ENCODE measurements around the gene VWA8.
"Not testable (repeated sequence)": the region's sequence is repeated elsewhere in the genome, so short reads cannot be mapped to it uniquely, and the experiment has no call there.

VWA8 gene

DNA sequence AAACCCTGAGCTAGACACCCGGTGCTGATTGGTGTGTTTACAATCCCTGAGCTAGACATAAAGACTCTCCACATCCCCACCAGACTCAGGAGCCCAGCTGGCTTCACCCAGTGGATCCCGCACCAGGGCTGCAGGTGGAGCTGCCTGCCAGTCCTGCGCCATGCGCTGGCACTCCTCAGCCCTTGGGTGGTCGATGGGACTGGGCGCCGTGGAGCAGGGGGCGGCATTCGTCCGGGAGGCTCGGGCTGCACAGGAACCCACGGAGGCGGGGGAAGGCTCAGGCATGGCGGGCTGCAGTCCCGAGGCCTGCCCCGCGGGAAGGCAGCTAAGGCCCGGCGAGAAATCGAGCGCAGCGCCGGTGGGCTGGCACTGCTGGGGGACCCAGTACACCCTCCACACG is 62.5 kb downstream of the VWA8 start:
- H3K4me3 ChIP-seq (ENCODE audit: low read depth, low read length); H3K36me3 ChIP-seq (ENCODE audit: control insufficient read depth in 2 of 2, insufficient read depth in 1 of 2, low read length in 2 of 2); H3K4me1 ChIP-seq (ENCODE audit: control insufficient read depth, insufficient read depth, low read length); CTCF ChIA-PET; H3K9me3 ChIP-seq (ENCODE audit: control insufficient read depth, insufficient read depth, low read depth, low read length); POLR2A ChIA-PET; H3K27ac ChIP-seq (ENCODE audit: extremely low read depth, low read depth, low read length): not testable (repeated sequence)

- Histone ChIP-seq H3K4me1 (ENCODE audit: control insufficient read depth, insufficient read depth, low read length) (no peaks in the 10 kb centered on the region), H3K9me3 (ENCODE audit: control insufficient read depth, insufficient read depth, low read depth, low read length) (no peaks in the 10 kb centered on the region), H3K36me3 (ENCODE audit: control insufficient read depth in 2 of 2, insufficient read depth in 1 of 2, low read length in 2 of 2) (no peaks in the 10 kb centered on the region), H3K27ac (ENCODE audit: extremely low read depth, low read depth, low read length) (no peak overlapping the region), H3K4me3 (ENCODE audit: low read depth, low read length) (no peak overlapping the region)
- TF ChIP-seq ZNF555 (tag by site-specific recombination; conservative IDR thresholded peaks at IDR 0.05) (no peak), PRDM2 (tag by site-specific recombination; IDR thresholded peaks at IDR 0.05; ENCODE audit: borderline replicate concordance) (no peak), ZFP41 (tag by site-specific recombination; IDR thresholded peaks at IDR 0.05; ENCODE audit: borderline replicate concordance) (no peak), ZNF248 (tag by site-specific recombination; IDR thresholded peaks at IDR 0.05) (no peak), PRDM1 (tag by site-specific recombination; IDR thresholded peaks at IDR 0.05) (no peak), ZNF223 (tag by site-specific recombination; IDR thresholded peaks at IDR 0.05) (no peak), SALL2 (tag by site-specific recombination; IDR thresholded peaks at IDR 0.05; ENCODE audit: borderline replicate concordance) (no peak), ZNF10 (tag by site-specific recombination; IDR thresholded peaks at IDR 0.05) (no peak), ZSCAN23 (tag by site-specific recombination; IDR thresholded peaks at IDR 0.05) (no peak), KLF9 (tag by site-specific recombination; IDR thresholded peaks at IDR 0.05; ENCODE audit: low read depth) (no peak), ZNF121 (tag by site-specific recombination; IDR thresholded peaks at IDR 0.05) (no peak)
- TF ChIP-seq, protein P1, sequence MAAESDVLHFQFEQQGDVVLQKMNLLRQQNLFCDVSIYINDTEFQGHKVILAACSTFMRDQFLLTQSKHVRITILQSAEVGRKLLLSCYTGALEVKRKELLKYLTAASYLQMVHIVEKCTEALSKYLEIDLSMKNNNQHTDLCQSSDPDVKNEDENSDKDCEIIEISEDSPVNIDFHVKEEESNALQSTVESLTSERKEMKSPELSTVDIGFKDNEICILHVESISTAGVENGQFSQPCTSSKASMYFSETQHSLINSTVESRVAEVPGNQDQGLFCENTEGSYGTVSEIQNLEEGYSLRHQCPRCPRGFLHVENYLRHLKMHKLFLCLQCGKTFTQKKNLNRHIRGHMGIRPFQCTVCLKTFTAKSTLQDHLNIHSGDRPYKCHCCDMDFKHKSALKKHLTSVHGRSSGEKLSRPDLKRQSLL (tag by site-specific recombination; IDR thresholded peaks at IDR 0.05): no peak
- TF ChIP-seq, protein P2, sequence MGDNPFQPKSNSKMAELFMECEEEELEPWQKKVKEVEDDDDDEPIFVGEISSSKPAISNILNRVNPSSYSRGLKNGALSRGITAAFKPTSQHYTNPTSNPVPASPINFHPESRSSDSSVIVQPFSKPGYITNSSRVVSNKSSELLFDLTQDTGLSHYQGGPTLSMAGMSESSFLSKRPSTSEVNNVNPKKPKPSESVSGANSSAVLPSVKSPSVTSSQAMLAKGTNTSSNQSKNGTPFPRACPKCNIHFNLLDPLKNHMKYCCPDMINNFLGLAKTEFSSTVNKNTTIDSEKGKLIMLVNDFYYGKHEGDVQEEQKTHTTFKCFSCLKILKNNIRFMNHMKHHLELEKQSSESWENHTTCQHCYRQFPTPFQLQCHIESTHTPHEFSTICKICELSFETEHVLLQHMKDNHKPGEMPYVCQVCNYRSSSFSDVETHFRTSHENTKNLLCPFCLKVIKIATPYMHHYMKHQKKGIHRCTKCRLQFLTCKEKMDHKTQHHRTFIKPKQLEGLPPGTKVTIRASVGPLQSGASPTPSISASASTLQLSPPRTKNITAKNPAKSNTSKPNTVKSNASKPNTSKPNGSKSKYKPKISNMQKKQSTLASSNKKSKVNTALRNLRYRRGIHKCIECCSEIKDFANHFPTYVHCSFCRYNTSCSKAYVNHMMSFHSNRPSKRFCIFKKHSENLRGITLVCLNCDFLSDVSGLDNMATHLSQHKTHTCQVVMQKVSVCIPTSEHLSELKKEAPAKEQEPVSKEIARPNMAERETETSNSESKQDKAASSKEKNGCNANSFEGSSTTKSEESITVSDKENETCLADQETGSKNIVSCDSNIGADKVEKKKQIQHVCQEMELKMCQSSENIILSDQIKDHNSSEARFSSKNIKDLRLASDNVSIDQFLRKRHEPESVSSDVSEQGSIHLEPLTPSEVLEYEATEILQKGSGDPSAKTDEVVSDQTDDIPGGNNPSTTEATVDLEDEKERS (tag by site-specific recombination; IDR thresholded peaks at IDR 0.05): no peak
- TF ChIP-seq, protein P3, sequence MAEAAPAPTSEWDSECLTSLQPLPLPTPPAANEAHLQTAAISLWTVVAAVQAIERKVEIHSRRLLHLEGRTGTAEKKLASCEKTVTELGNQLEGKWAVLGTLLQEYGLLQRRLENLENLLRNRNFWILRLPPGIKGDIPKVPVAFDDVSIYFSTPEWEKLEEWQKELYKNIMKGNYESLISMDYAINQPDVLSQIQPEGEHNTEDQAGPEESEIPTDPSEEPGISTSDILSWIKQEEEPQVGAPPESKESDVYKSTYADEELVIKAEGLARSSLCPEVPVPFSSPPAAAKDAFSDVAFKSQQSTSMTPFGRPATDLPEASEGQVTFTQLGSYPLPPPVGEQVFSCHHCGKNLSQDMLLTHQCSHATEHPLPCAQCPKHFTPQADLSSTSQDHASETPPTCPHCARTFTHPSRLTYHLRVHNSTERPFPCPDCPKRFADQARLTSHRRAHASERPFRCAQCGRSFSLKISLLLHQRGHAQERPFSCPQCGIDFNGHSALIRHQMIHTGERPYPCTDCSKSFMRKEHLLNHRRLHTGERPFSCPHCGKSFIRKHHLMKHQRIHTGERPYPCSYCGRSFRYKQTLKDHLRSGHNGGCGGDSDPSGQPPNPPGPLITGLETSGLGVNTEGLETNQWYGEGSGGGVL (tag by site-specific recombination; IDR thresholded peaks at IDR 0.05): no peak
- ChIA-PET CTCF (interaction anchor here (0.5 kb wide), 1 partner anchor 43 kb away, joined by 3 read pairs; no protein-coding TSS in a partner anchor), POLR2A (no interaction called here)
Observed at GRCh38 chr13:41897126-41897525, 63.8 kb downstream of the VWA8 start.
